Transverse colon (tissue), 3 donors: Measurements from ENCODE around the gene PPM1H.

Source experiments
- POLR2A ChIP-seq: fragments of 450-650 bp; IDR thresholded peaks from one replicate; pipeline ENCODE4 v1.6.1; 2016; ENCODE audit warnings: antibody characterized with exemption, mild to moderate bottlenecking, moderate library complexity
- TF ChIP-seq, protein P1 (sequence below), 5 experiments: fragments of 200-600 bp in 3 of 5; fragments of 450-650 bp in 2 of 5; sonication (generic) in 3 of 5; IDR thresholded peaks; 1 replicate in 2 of 5; 2 replicates in 3 of 5; pipeline ENCODE4 v1.5.1; 2016 to 2017; ENCODE audit warnings: antibody characterized with exemption in 5 of 5, inconsistent platforms in 3 of 5, mild to moderate bottlenecking in 2 of 5, moderate library complexity in 1 of 5

- TF ChIP-seq POLR2A: no peak
- TF ChIP-seq, protein P1, sequence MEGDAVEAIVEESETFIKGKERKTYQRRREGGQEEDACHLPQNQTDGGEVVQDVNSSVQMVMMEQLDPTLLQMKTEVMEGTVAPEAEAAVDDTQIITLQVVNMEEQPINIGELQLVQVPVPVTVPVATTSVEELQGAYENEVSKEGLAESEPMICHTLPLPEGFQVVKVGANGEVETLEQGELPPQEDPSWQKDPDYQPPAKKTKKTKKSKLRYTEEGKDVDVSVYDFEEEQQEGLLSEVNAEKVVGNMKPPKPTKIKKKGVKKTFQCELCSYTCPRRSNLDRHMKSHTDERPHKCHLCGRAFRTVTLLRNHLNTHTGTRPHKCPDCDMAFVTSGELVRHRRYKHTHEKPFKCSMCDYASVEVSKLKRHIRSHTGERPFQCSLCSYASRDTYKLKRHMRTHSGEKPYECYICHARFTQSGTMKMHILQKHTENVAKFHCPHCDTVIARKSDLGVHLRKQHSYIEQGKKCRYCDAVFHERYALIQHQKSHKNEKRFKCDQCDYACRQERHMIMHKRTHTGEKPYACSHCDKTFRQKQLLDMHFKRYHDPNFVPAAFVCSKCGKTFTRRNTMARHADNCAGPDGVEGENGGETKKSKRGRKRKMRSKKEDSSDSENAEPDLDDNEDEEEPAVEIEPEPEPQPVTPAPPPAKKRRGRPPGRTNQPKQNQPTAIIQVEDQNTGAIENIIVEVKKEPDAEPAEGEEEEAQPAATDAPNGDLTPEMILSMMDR (IDR thresholded peaks at IDR 0.05): no peak
Measured at GRCh38 chr12:62701492-62701891, 233.5 kb downstream of the PPM1H start.
